ENCODE measurements around the gene MIOS.
"Not testable (repeated sequence)": the region's sequence is repeated elsewhere in the genome, so short reads cannot be mapped to it uniquely, and the experiment has no call there.

MIOS gene

DNA sequence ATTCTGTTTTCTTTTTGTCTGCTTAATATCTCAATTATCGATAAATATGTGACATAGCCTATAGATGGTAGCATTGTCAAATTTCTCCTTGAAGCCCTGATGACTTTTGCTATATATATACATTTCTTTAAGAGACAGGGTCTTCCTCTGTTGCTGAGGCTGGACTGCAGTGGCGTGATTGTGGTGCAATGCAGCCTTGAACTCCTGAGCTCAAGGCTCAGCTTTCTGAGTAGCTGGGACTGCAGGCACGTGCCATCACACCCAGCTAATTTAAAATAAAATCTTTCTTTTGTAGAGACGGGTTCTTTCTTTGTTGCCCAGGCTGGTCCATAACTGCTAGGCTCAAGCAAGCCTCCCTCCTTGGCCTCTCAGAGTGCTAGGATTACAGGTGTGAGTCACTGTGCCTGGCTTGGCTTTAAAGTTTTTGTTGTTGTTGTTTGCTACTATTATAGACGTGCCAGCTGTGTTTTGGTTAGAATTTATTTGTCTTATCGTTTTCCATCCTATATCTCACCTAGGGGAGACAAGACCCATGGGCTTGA, 80.9 kb downstream of the MIOS start:
- TF ChIP-seq, protein P1, sequence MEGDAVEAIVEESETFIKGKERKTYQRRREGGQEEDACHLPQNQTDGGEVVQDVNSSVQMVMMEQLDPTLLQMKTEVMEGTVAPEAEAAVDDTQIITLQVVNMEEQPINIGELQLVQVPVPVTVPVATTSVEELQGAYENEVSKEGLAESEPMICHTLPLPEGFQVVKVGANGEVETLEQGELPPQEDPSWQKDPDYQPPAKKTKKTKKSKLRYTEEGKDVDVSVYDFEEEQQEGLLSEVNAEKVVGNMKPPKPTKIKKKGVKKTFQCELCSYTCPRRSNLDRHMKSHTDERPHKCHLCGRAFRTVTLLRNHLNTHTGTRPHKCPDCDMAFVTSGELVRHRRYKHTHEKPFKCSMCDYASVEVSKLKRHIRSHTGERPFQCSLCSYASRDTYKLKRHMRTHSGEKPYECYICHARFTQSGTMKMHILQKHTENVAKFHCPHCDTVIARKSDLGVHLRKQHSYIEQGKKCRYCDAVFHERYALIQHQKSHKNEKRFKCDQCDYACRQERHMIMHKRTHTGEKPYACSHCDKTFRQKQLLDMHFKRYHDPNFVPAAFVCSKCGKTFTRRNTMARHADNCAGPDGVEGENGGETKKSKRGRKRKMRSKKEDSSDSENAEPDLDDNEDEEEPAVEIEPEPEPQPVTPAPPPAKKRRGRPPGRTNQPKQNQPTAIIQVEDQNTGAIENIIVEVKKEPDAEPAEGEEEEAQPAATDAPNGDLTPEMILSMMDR (IDR thresholded peaks at IDR 0.05; ENCODE audit: low read depth, low read length, missing control alignments): no peak
- DNase-seq (ENCODE audit: extremely low read depth, low read depth): no peak
- H3K4me3 ChIP-seq (replicated peaks; ENCODE audit: low read depth, low read length): no peak overlapping the region

DNA sequence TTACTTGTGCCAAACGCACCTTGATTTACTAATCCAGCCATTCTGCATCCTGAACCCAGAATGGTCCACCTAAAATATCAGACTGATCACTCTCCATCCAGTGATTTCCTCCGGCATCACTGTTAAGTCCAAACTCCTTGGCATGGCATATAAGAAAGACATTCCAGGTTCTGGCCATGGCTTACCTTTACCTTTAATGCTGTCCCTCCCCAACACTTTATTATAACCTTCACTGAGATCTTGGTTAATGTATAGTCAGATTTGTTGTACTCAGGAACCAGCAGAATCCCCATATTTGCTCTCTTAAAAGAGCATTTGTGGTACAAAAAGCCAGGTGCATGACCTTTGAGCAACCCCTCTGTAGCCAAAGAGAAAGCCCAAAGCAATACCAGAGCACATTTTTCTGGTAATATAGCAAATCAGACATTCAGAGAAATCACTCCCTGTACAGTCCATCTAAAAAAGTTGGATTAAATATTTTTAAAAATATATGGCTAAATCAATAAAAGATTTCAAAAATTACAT, 84.1 kb downstream of the MIOS start:
- no peak overlapping the region for H3K4me3 ChIP-seq (replicated peaks; ENCODE audit: low read depth, low read length)
- TF ChIP-seq, protein P1 (IDR thresholded peaks at IDR 0.05; ENCODE audit: low read depth, low read length, missing control alignments): no peak
- no peak for DNase-seq (ENCODE audit: extremely low read depth, low read depth)

DNA sequence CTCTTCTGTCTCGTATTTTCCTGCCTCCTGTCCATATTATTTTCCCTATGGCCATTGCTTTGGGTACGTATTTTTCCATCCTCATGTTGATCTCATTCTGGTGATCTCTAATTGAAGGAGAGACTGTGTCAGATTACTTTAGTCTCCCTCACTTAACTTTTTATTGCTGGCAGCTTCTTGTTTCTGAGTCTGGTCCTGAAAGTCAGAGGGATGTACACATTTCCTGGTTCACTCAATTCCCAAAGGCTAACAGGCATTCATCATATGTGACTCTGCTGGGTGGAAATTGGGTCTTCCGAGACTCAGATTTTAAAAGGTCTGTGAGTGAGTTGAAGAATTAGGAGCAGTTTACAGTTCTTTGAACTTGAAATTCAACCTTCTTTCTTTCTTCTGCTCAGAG, 84.8 kb downstream of the MIOS start:
- H3K4me3 ChIP-seq (replicated peaks; ENCODE audit: low read depth, low read length): no peak overlapping the region
- TF ChIP-seq, protein P1 (IDR thresholded peaks at IDR 0.05; ENCODE audit: low read depth, low read length, missing control alignments): no peak
- no peak for DNase-seq (ENCODE audit: extremely low read depth, low read depth)

DNA sequence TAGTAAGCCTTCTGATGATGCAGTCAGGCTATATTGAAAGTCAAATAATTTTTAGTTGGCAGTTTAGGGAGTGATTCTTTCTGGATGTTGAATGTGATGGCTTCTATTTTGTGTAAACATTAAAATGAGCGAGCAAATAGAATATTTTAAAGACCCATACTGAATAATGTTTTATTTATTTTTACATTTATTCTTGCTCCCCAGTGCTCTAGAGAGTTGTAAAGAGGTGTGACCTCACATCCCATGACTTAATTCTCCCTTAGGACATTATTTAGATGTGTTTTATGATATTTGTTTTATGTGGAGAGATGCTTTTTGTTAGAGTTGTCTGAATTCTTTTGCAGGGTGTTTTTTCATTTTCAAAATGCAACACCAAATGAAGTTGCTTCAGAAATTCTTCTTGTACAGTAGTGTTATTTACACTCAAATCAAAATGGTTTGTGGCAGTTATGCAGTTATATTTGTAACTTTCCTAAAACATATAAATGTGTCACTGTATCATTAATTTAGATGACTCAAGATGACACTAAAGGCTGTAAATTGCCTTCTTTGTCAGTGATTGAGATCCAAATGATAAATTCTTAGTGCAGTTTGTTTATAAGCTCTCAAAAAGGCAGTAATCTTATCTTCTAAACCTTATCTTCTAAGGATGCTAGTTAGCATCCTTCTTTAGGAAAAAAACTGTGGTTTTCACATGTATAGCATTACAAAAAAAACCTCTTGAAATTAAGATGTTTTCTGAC, 86.3 kb downstream of the MIOS start:
- TF ChIP-seq, protein P1 (IDR thresholded peaks at IDR 0.05; ENCODE audit: low read depth, low read length, missing control alignments): no peak
- DNase-seq (ENCODE audit: extremely low read depth, low read depth): no peak
- H3K4me3 ChIP-seq (replicated peaks; ENCODE audit: low read depth, low read length): no peak overlapping the region

DNA sequence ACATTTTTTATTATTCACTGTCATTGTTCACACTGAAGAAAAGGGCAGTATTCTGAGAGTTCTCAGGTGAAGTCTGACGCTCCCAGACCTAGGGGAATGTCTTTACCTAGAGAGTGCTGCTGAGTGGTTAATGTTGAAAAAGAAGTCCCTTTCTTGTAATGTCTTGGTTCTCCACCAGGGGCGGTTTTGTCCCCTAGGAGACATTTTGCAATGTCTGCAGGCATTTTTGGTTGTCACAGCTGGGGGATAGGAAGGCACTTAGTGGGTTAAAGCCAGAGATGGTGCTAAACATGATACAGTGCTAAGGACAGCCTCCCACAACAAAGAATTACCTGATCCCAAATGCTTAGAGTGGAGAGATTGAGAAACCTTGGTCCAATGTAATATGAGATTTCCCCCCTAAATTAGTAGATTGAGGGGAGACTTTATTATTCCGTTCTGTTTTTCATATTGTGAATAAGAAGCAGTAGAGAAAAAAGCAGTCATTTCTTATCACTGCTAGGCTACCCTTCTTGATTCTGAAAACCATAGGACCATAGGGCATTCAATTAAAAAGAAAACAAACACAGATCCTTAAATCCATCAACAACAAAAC, 87.0 kb downstream of the MIOS start:
- TF ChIP-seq, protein P1 (IDR thresholded peaks at IDR 0.05; ENCODE audit: low read depth, low read length, missing control alignments): peak; percentile 56
- H3K4me3 ChIP-seq (replicated peaks; ENCODE audit: low read depth, low read length): no peak overlapping the region
- no peak for DNase-seq (ENCODE audit: extremely low read depth, low read depth)

DNA sequence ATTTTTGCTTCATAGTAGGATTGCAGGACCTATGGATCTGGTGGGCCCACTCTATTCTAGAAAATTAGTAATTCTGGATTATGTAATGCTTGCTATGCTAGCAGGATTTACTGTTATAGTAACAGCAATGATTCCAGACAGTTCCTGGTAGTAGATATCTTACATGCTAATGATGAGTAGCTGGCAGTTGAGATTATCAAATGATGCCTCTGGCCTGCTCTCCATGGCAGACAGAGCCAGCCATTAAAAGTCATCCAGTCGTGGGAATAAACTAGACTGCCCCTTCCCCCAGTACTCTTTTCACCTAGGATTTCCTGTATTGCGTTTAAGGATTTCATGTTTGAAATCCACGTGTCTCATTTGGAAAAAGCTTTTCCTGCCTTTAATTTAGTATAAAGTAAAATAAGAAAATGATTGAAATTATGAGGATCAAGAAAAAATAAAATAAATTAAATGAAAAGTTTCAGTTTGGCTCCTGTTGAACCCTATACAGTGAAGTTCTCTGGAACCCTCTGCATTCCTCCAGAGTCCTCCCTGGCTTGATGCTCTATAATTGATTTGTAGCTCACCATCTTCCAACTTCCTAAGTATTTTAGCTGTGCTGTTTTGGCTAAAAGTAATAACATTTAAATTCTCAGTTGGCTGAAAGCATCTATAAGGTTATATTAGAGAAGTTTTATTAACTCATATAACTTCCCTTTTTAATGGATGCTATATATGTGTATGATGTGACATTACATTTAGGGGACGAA, 88.5 kb downstream of the MIOS start:
- DNase-seq (ENCODE audit: extremely low read depth, low read depth): no peak
- no peak overlapping the region for H3K4me3 ChIP-seq (replicated peaks; ENCODE audit: low read depth, low read length)
- TF ChIP-seq, protein P1 (IDR thresholded peaks at IDR 0.05; ENCODE audit: low read depth, low read length, missing control alignments): no peak

DNA sequence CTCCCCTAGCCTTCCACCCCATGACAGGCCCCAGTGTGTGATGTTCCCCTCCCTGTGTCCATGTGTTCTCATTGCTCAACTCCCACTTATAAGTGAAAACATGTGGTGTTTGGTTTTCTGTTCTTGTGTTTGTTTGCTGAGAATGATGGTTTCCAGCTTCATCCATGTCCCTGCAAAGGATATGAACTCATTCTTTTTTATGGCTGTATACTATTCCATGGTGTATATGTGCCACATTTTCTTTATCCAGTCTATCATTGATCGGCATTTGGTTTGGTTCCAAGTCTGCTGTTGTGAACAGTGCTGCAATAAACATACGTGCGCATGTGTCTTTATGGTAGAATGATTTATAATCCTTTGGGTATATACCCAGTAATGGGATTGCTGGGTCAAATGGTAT, 89.8 kb downstream of the MIOS start:
- not testable (repeated sequence) for H3K4me3 ChIP-seq (replicated peaks; ENCODE audit: low read depth, low read length); DNase-seq (ENCODE audit: extremely low read depth, low read depth)
